Liver (tissue), 9 donors: ENCODE data around the gene IGF2BP2. TPM values are rescaled to one million over a fixed set of nuclear protein-coding genes. Genes with fewer than 3 reads are reported as not detected.

Experiments used
- DNase-seq: peaks from one replicate; pipeline ENCODE4 v3.0.0-alpha.2; 2017; ENCODE audit warnings: low spot score
- H3K27ac ChIP-seq, 2 donors: one replicate each; pipeline ENCODE4 v1.7.0; 2013; ENCODE audit warnings: inconsistent platforms in 2 of 2, low read length in 2 of 2, control low read depth in 1 of 2, low read depth in 1 of 2, mild to moderate bottlenecking in 1 of 2
- H3K27me3 ChIP-seq, 4 donors: one replicate each; pipeline versions ENCODE4 v1.6.1 to v1.7.0; 2013; ENCODE audit warnings: low read length in 3 of 4, inconsistent platforms in 1 of 4, mild to moderate bottlenecking in 1 of 4, moderate library complexity in 1 of 4; ENCODE audit not compliant: control insufficient read depth in 4 of 4, insufficient read depth in 4 of 4
- H3K36me3 ChIP-seq, 4 donors: one replicate each; pipeline versions ENCODE4 v1.6.1 to v1.7.0; 2013; ENCODE audit warnings: low read length in 3 of 4, mild to moderate bottlenecking in 3 of 4, low read depth in 1 of 4, moderate library complexity in 1 of 4; ENCODE audit not compliant: control insufficient read depth in 4 of 4, insufficient read depth in 3 of 4
- H3K4me1 ChIP-seq, 4 donors: one replicate each; pipeline versions ENCODE4 v1.6.1 to v1.7.0; 2013; ENCODE audit warnings: low read length in 3 of 4, mild to moderate bottlenecking in 3 of 4, moderate library complexity in 1 of 4; ENCODE audit not compliant: control insufficient read depth in 4 of 4, insufficient read depth in 4 of 4
- H3K4me3 ChIP-seq, 3 donors: one replicate each; pipeline versions ENCODE4 v1.6.1 to v1.7.0; 2013; ENCODE audit warnings: low read length in 3 of 3, control low read depth in 1 of 3, low read depth in 1 of 3, mild to moderate bottlenecking in 1 of 3
- H3K9ac ChIP-seq, 2 donors: one replicate each; pipeline ENCODE4 v1.7.0; 2013; ENCODE audit warnings: low read length in 2 of 2, mild to moderate bottlenecking in 2 of 2, moderate library complexity in 2 of 2, control low read depth in 1 of 2, low read depth in 1 of 2
- H3K9me3 ChIP-seq, 4 donors: one replicate each; pipeline versions ENCODE4 v1.6.1 to v1.7.0; 2013; ENCODE audit warnings: low read length in 3 of 4; ENCODE audit not compliant: control insufficient read depth in 4 of 4
- CTCF ChIP-seq: fragments of 150-350 bp; IDR thresholded peaks from 2 replicates; pipeline ENCODE4 v1.5.1; 2017; ENCODE audit warnings: improper control_type of control experiment, low read depth, low read length; ENCODE audit not compliant: missing input control
- FOXA1 ChIP-seq: IDR thresholded peaks from 2 replicates; pipeline ENCODE4 v1.6.1; 2016; ENCODE audit warnings: antibody characterized with exemption
- HNF4A ChIP-seq, 2 donors: conservative IDR thresholded peaks; 2 replicates each; pipeline ENCODE4 v1.6.1; 2016; ENCODE audit warnings: antibody characterized with exemption in 2 of 2, mild to moderate bottlenecking in 2 of 2
- MAX ChIP-seq: IDR thresholded peaks from 2 replicates; pipeline ENCODE4 v1.6.1; 2016; ENCODE audit warnings: antibody characterized with exemption
- NR2F2 ChIP-seq: IDR thresholded peaks from 2 replicates; pipeline ENCODE4 v1.6.1; 2016; ENCODE audit warnings: antibody characterized with exemption
- REST ChIP-seq: IDR thresholded peaks from 2 replicates; pipeline ENCODE4 v1.6.1; 2016; ENCODE audit warnings: antibody characterized with exemption, mild to moderate bottlenecking
- RXRA ChIP-seq, 2 donors: IDR thresholded peaks; 2 replicates each; pipeline ENCODE4 v1.6.1; 2017 to 2018; ENCODE audit warnings: antibody characterized with exemption in 2 of 2, mild to moderate bottlenecking in 1 of 2
- SP1 ChIP-seq: IDR thresholded peaks from 2 replicates; pipeline ENCODE4 v1.6.1; 2018; ENCODE audit warnings: antibody characterized with exemption, mild to moderate bottlenecking
- TAF1 ChIP-seq: conservative IDR thresholded peaks from 2 replicates; pipeline ENCODE4 v1.6.1; 2016; ENCODE audit warnings: antibody characterized with exemption, mild to moderate bottlenecking
- YY1 ChIP-seq: IDR thresholded peaks from 2 replicates; pipeline ENCODE4 v1.6.1; 2016; ENCODE audit warnings: antibody characterized with exemption, mild to moderate bottlenecking
- WGBS: extraction: QIAGEN DNeasy Blood & Tissue Kit; methylation state at CpG from one replicate; pipeline ENCODE4 v1.1.7; 2013; 5-methylcytosine and 5-hydroxymethylcytosine counted together
- polyA plus RNA-seq, 2 donors: library from polyadenylated mRNA; stranded (reverse) in 1 of 2; unstranded in 1 of 2; fragments of 200-250 nt in 1 of 2; fragments of >200 nt in 1 of 2; fragmentation: Nextera tagmentation in 1 of 2; extraction: Ambion mirVana in 1 of 2; gene quantifications; one replicate each; pipeline versions ENCODE4 v1.2.1 to v1.2.3, GENCODE V29; 2013 to 2015
- total RNA-seq, 2 donors: library from RNA; depleted of rRNA; stranded (reverse); fragments of >200 nt; gene quantifications; one replicate each; pipeline ENCODE4 v1.2.3, GENCODE V29; 2014
- donor health status: healthy.
- donor health status: healthy.
- donor health status: healthy.
- donor health status: healthy.
- donor health status: healthy.

Gene IGF2BP2
- total and polyA plus RNA-seq, 4 donors, result 0.67 to 35.0 (median 1.7) TPM

- no peak for TF ChIP-seq NR2F2
- TF ChIP-seq HNF4A (conservative IDR thresholded peaks at IDR 0.05), result no peak
- no peak for TF ChIP-seq TAF1
- TF ChIP-seq RXRA (IDR thresholded peaks at IDR 0.05), result no peak
- no peak for TF ChIP-seq CTCF
- TF ChIP-seq YY1, result no peak
- no peak for TF ChIP-seq SP1
- TF ChIP-seq REST, result no peak
- Histone ChIP-seq H3K4me1 (no peaks in the 10 kb centered on the region), H3K36me3 (no peaks in the 10 kb centered on the region), H3K9me3 (no peaks in the 10 kb centered on the region), H3K9ac (no peak overlapping the region), H3K4me3 (no peak overlapping the region), H3K27ac (no peak overlapping the region), H3K27me3 (no peaks in the 10 kb centered on the region)
- no peak for DNase-seq
- WGBS, result 79% methylated on average over 5 of the region's 5 CpGs
Observed at GRCh38 chr3:185750702-185751101, 74.1 kb downstream of the IGF2BP2 start.

GRCh38 chr3:185750015-185750414 is 74.8 kb downstream of the IGF2BP2 start:
- no peak for TF ChIP-seq YY1
- TF ChIP-seq REST, result no peak
- no peak for TF ChIP-seq MAX
- TF ChIP-seq TAF1, result no peak
- TF ChIP-seq FOXA1, result no peak
- no peak for TF ChIP-seq HNF4A (conservative IDR thresholded peaks at IDR 0.05)
- no peak for TF ChIP-seq NR2F2
- TF ChIP-seq SP1, result no peak
- H3K9ac ChIP-seq, result no peak overlapping the region
- no peaks in the 10 kb centered on the region for H3K36me3 ChIP-seq
- no peak overlapping the region for H3K27ac ChIP-seq
- no peaks in the 10 kb centered on the region for H3K4me1 ChIP-seq
- DNase-seq, result no peak
- WGBS, result 81% methylated on average over 1 of the region's 1 CpG
- no peaks in the 10 kb centered on the region for H3K27me3 ChIP-seq
- H3K4me3 ChIP-seq, result no peak overlapping the region
- no peaks in the 10 kb centered on the region for H3K9me3 ChIP-seq
